DND-41 (cell line): ENCODE results near the gene POU3F3.

Experiments used
- ATAC-seq: fragments of 200-7000 bp; cut with Tn5 transposase; 3 replicates; pipeline ENCODE4 v1.9.1; 2021; ENCODE audit warnings: low read depth; ENCODE audit not compliant: insufficient read depth
- DNase-seq: peaks from one replicate; pipeline ENCODE4 v3.0.0-alpha.2; 2020
- H2AFZ ChIP-seq: 2 replicates; pipeline ENCODE4 v1.6.0; 2012; ENCODE audit warnings: low read depth, low read length
- H3K27ac ChIP-seq: 2 replicates; pipeline ENCODE4 v1.5.1; 2012; ENCODE audit warnings: low read length, inconsistent platforms
- H3K27me3 ChIP-seq: fragments of 200-600 bp; sonication (generic); 2 replicates; pipeline ENCODE4 v1.6.0; 2012; ENCODE audit warnings: low read length, mild to moderate bottlenecking, inconsistent platforms; ENCODE audit not compliant: insufficient read depth, poor library complexity
- H3K36me3 ChIP-seq: 2 replicates; pipeline ENCODE4 v1.5.1; 2012; ENCODE audit warnings: low read length, inconsistent platforms; ENCODE audit not compliant: insufficient read depth
- H3K4me1 ChIP-seq: 2 replicates; pipeline ENCODE4 v1.5.1; 2012; ENCODE audit warnings: mild to moderate bottlenecking, low read length; ENCODE audit not compliant: insufficient read depth
- H3K4me2 ChIP-seq: 2 replicates; pipeline ENCODE4 v1.6.0; 2012; ENCODE audit warnings: mild to moderate bottlenecking, moderate library complexity, low read length, inconsistent platforms; ENCODE audit not compliant: insufficient read depth
- H3K4me3 ChIP-seq, 2 experiments: fragments of 200-600 bp in 1 of 2; shearing (Covaris generic) in 1 of 2; 2 replicates each; pipeline ENCODE4 v1.5.1; 2012 to 2016; ENCODE audit warnings: inconsistent platforms in 2 of 2, low read length in 2 of 2, mild to moderate bottlenecking in 2 of 2, low read depth in 1 of 2, moderate library complexity in 1 of 2
- H3K79me2 ChIP-seq: 2 replicates; pipeline ENCODE4 v1.6.0; 2012; ENCODE audit warnings: low read length, inconsistent platforms; ENCODE audit not compliant: insufficient read depth
- H3K9ac ChIP-seq: 2 replicates; pipeline ENCODE4 v1.6.0; 2012; ENCODE audit warnings: low read depth, mild to moderate bottlenecking, inconsistent platforms, low read length, moderate library complexity
- H3K9me3 ChIP-seq: 2 replicates; pipeline ENCODE4 v1.5.1; 2012; ENCODE audit warnings: low read length, moderate library complexity, mild to moderate bottlenecking, inconsistent platforms; ENCODE audit not compliant: insufficient read depth, severe bottlenecking
- H4K20me1 ChIP-seq: 2 replicates; pipeline ENCODE4 v1.6.0; 2012; ENCODE audit warnings: low read length; ENCODE audit not compliant: insufficient read depth
- EZH2 ChIP-seq: IDR thresholded peaks from 3 replicates; pipeline ENCODE4 v1.6.1; 2012; ENCODE audit warnings: borderline replicate concordance, low read depth, mild to moderate bottlenecking, moderate library complexity, low read length, inconsistent platforms; ENCODE audit not compliant: severe bottlenecking
- TF ChIP-seq, protein P1 (sequence below): IDR thresholded peaks from 2 replicates; pipeline ENCODE4 v1.5.1; 2012; ENCODE audit warnings: borderline replicate concordance, low read length, moderate library complexity, mild to moderate bottlenecking; ENCODE audit not compliant: poor library complexity, severe bottlenecking; ENCODE audit errors: extremely low read depth

Gene POU3F3

DNA sequence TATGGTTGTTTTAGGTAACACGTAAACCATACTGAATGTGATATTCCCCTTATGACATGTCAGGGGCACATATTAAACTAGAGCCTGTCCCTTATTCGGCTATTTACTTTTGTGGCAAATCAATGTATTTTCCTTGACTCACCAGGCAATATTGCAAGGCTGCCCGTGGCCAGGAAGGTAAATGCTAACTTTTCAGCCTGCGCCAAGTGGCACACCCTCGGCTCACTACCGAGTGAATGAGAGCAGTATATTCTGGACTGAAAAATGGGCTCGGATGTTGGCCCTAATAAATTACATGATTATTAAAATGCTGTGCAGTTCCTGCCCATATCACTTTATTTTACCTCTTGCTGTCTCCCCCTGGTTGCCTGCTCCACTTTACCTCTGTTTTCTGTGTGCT lies 46.7 kb downstream of the POU3F3 start:
- H3K79me2 ChIP-seq: no peaks in the 10 kb centered on the region
- H3K4me2 ChIP-seq: no peak overlapping the region
- H3K27ac ChIP-seq: no peak overlapping the region
- H3K9me3 ChIP-seq: no peaks in the 10 kb centered on the region
- ATAC-seq (no peak), DNase-seq (no peak)
- no peaks in the 10 kb centered on the region for H4K20me1 ChIP-seq
- no peak overlapping the region for H3K4me3 ChIP-seq
- H2AFZ ChIP-seq: no peak overlapping the region
- no peak for TF ChIP-seq EZH2
- TF ChIP-seq, protein P1, sequence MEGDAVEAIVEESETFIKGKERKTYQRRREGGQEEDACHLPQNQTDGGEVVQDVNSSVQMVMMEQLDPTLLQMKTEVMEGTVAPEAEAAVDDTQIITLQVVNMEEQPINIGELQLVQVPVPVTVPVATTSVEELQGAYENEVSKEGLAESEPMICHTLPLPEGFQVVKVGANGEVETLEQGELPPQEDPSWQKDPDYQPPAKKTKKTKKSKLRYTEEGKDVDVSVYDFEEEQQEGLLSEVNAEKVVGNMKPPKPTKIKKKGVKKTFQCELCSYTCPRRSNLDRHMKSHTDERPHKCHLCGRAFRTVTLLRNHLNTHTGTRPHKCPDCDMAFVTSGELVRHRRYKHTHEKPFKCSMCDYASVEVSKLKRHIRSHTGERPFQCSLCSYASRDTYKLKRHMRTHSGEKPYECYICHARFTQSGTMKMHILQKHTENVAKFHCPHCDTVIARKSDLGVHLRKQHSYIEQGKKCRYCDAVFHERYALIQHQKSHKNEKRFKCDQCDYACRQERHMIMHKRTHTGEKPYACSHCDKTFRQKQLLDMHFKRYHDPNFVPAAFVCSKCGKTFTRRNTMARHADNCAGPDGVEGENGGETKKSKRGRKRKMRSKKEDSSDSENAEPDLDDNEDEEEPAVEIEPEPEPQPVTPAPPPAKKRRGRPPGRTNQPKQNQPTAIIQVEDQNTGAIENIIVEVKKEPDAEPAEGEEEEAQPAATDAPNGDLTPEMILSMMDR: no peak
- H3K27me3 ChIP-seq: peaks cover 4% of the 10 kb centered on the region
- H3K36me3 ChIP-seq: no peaks in the 10 kb centered on the region
- H3K4me1 ChIP-seq: no peaks in the 10 kb centered on the region
- no peak overlapping the region for H3K9ac ChIP-seq

DNA sequence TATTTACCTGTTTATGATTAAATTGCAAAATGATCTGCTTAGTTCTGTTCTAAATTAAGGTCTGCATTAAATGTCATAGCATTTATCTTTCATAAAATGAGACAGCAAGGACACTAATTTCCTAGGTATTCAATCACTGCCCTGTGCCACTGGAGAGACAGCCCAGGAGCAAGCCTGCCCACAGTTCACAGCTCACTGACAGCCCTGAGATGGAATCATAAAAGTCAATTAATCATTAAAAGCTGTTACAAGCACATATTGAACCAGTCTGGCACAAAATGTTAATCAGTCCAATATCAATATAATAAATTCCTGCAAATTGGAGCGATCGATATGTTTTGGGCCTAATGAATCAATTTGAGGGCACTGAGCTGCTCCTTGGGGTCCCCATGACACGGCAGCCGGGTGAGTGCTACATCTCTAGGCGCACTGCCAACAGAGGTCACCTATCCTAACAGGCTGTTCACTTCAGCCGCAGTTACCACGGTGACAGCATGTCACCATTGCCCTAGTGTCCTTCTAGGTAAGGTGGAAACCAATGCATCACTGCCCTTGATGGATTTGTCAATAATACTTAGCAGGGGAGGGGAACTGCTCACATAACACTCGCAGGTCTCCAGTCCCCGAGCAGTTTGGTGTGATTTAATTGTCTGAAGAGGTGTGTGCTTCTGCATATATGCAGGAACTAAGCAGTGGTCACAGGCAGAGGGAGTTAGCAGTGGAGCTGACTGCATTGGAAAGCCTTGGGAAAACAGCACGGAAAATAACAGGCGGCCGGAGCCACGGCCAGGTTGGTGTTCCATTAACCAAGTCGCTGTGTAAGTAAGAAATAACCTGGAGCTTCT lies 47.3 kb downstream of the POU3F3 start:
- no peaks in the 10 kb centered on the region for H3K4me1 ChIP-seq
- peaks cover 5% of the 10 kb centered on the region for H3K27me3 ChIP-seq
- DNase-seq: no peak
- no peak overlapping the region for H3K4me2 ChIP-seq
- no peak overlapping the region for H3K27ac ChIP-seq
- H4K20me1 ChIP-seq: no peaks in the 10 kb centered on the region
- no peak for TF ChIP-seq EZH2
- TF ChIP-seq, protein P1: no peak
- no peak overlapping the region for H2AFZ ChIP-seq
- no peak for ATAC-seq
- H3K9me3 ChIP-seq: no peaks in the 10 kb centered on the region
- no peak overlapping the region for H3K9ac ChIP-seq
- H3K79me2 ChIP-seq: no peaks in the 10 kb centered on the region
- H3K36me3 ChIP-seq: no peaks in the 10 kb centered on the region
- no peak overlapping the region for H3K4me3 ChIP-seq

DNA sequence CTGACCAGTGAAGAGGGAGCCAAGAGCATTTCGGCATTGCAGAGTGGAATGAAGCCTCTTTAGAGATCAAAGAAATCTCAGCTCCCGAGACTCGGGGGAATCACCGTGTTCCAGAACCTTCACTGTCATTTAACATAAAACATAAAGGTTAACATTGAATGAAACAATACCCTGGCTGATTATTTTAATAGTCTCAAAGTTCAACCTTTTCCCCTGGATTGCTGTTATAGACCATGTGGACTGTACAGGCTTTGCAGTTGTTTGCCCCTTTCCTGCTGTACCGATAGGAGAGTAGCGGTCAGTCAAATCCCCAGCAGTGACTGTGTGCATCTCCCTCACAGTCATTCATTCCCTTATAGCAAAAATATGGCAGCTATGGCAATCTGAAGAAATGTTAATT lies 48.4 kb downstream of the POU3F3 start:
- TF ChIP-seq EZH2: no peak
- TF ChIP-seq, protein P1: no peak
- Histone ChIP-seq H3K4me1 (no peaks in the 10 kb centered on the region), H2AFZ (no peak overlapping the region), H4K20me1 (no peaks in the 10 kb centered on the region), H3K4me3 (no peak overlapping the region), H3K27me3 (peaks cover 5% of the 10 kb centered on the region), H3K79me2 (no peaks in the 10 kb centered on the region), H3K4me2 (no peak overlapping the region), H3K9me3 (no peaks in the 10 kb centered on the region), H3K9ac (no peak overlapping the region), H3K36me3 (no peaks in the 10 kb centered on the region), H3K27ac (no peak overlapping the region)
- DNase-seq (no peak), ATAC-seq (no peak)
